Endothelial cell of umbilical vein (primary cell): ENCODE results near the gene CSNK1G3. TPM values are rescaled to one million over a fixed set of nuclear protein-coding genes. Genes with fewer than 3 reads are reported as not detected.

Source experiments
- BruUV-seq: library from RNA; stranded (reverse); fragments of 400-500 nt; replicated peaks from 2 replicates; lab custom pipeline; 2021; lab: Mats Ljungman, UMichigan
- CTCF ChIA-PET: fragments of 300-600, 350-600 bp; sonication (Branson Sonifier 250); formaldehyde crosslinking; loops from one replicate; lab custom pipeline; 2021; ENCODE audit warnings: antibody characterized with exemption, inconsistent platforms; lab: Charles Lee
- POLR2A ChIA-PET: fragments of 300-600, 350-600 bp; sonication (Branson Sonifier 250); formaldehyde crosslinking; loops from one replicate; lab custom pipeline; 2021; ENCODE audit warnings: antibody characterized with exemption, inconsistent platforms; lab: Charles Lee
- DNase-seq: peaks from one replicate; pipeline ENCODE4 v3.0.0-alpha.2; 2011; ENCODE audit warnings: low read depth, low spot score
- FAIRE-seq: peaks from 2 replicates; lab custom pipeline; 2011; peaks lifted over from hg19 to GRCh38; lab: Jason Lieb, UNC
- H2AFZ ChIP-seq: 2 replicates; pipeline ENCODE4 v1.6.0; 2012; ENCODE audit warnings: low read depth, low read length, control low read depth, inconsistent platforms
- H3K27ac ChIP-seq: 2 replicates; pipeline ENCODE4 v1.5.1; 2011; ENCODE audit warnings: low read depth, mild to moderate bottlenecking, control low read depth, low read length, moderate library complexity; ENCODE audit not compliant: insufficient read depth
- H3K27me3 ChIP-seq, 2 experiments: 2 replicates each; pipeline versions ENCODE4 v1.6.0 to v1.6.1; 2011; ENCODE audit warnings: low read length in 2 of 2, mixed read lengths in 1 of 2; ENCODE audit not compliant: control insufficient read depth in 2 of 2, insufficient read depth in 2 of 2
- H3K36me3 ChIP-seq, 2 experiments: 2 replicates in 1 of 2; 3 replicates in 1 of 2; pipeline ENCODE4 v1.5.1; 2011; ENCODE audit warnings: low read length in 2 of 2, mild to moderate bottlenecking in 1 of 2, moderate library complexity in 1 of 2; ENCODE audit not compliant: control insufficient read depth in 2 of 2, insufficient read depth in 2 of 2; ENCODE audit errors: extremely low read depth in 1 of 2
- H3K4me1 ChIP-seq: 3 replicates; pipeline ENCODE4 v1.5.1; 2011; ENCODE audit warnings: mild to moderate bottlenecking, low read length; ENCODE audit not compliant: control insufficient read depth, insufficient read depth; ENCODE audit errors: extremely low read depth
- H3K4me2 ChIP-seq: 2 replicates; pipeline ENCODE4 v1.6.1; 2011; ENCODE audit warnings: low read length, control low read depth, mixed read lengths; ENCODE audit not compliant: insufficient read depth
- H3K4me3 ChIP-seq, 3 experiments: fragments of 200-600 bp in 1 of 3; sonication (generic), shearing (Covaris generic) in 1 of 3; replicated peaks in 1 of 3; 2 replicates each; pipeline ENCODE4 v1.5.1; 2011 to 2016; ENCODE audit warnings: control low read depth in 3 of 3, low read length in 3 of 3, mild to moderate bottlenecking in 2 of 3, inconsistent platforms in 1 of 3, low read depth in 1 of 3, moderate library complexity in 1 of 3; ENCODE audit not compliant: insufficient read depth in 1 of 3
- H3K79me2 ChIP-seq: 2 replicates; pipeline ENCODE4 v1.6.0; 2012; ENCODE audit warnings: low read length, inconsistent platforms; ENCODE audit not compliant: control insufficient read depth, insufficient read depth
- H3K9ac ChIP-seq: replicated peaks from 2 replicates; pipeline ENCODE3; 2011; ENCODE audit warnings: low read length, control low read depth; ENCODE audit not compliant: insufficient read depth; ENCODE audit errors: extremely low read depth
- H3K9me1 ChIP-seq: replicated peaks from 3 replicates; pipeline ENCODE4 v1.6.0; 2011; ENCODE audit warnings: mild to moderate bottlenecking, low read length; ENCODE audit not compliant: control insufficient read depth, insufficient read depth; ENCODE audit errors: extremely low read depth
- H3K9me3 ChIP-seq: replicated peaks from 2 replicates; pipeline ENCODE4 v1.5.1; 2012; ENCODE audit warnings: low read length, inconsistent platforms; ENCODE audit not compliant: control insufficient read depth, insufficient read depth
- H4K20me1 ChIP-seq: replicated peaks from 2 replicates; pipeline ENCODE3; 2011; ENCODE audit warnings: mild to moderate bottlenecking, low read length; ENCODE audit not compliant: control insufficient read depth, insufficient read depth; ENCODE audit errors: extremely low read depth
- EZH2 ChIP-seq: IDR thresholded peaks from 2 replicates; pipeline ENCODE4 v1.6.1; 2012; ENCODE audit warnings: borderline replicate concordance, low read depth, mild to moderate bottlenecking, moderate library complexity, low read length, inconsistent platforms; ENCODE audit not compliant: severe bottlenecking
- FOS ChIP-seq: IDR thresholded peaks from 2 replicates; pipeline ENCODE4 v1.6.1; 2011; ENCODE audit warnings: mild to moderate bottlenecking, low read length, moderate library complexity, borderline replicate concordance; ENCODE audit not compliant: insufficient read depth
- GATA2 ChIP-seq: IDR thresholded peaks from 2 replicates; pipeline ENCODE4 v1.7.0; 2011; ENCODE audit warnings: low read depth, mild to moderate bottlenecking, moderate library complexity, mixed read lengths, low read length; ENCODE audit not compliant: insufficient read length, insufficient read depth
- JUN ChIP-seq: IDR thresholded peaks from 2 replicates; pipeline ENCODE4 v1.6.1; 2011; ENCODE audit warnings: borderline replicate concordance, low read depth; ENCODE audit not compliant: insufficient read length, insufficient read depth
- MYC ChIP-seq: IDR thresholded peaks from one replicate; pipeline ENCODE4 v1.6.1; 2011; ENCODE audit warnings: mild to moderate bottlenecking, low read depth, low read length
- POLR2A ChIP-seq: IDR thresholded peaks from 2 replicates; pipeline ENCODE4 v1.6.1; 2012; ENCODE audit warnings: low read depth, mild to moderate bottlenecking, control low read depth, low read length
- POLR2AphosphoS5 ChIP-seq: IDR thresholded peaks from 2 replicates; pipeline ENCODE4 v1.6.1; 2012; ENCODE audit warnings: low read depth, mild to moderate bottlenecking, control low read depth, low read length, moderate library complexity; ENCODE audit not compliant: insufficient read depth
- dilution Hi-C: fragments of 300-500 bp; cut with MboI; formaldehyde crosslinking; loops from one replicate; pipeline ENCODE4 v1.15.0; 2019; ENCODE audit warnings: low sequenced_read_pairs; ENCODE audit not compliant: extremely low pct_ligation_motif_present
- intact Hi-C: fragments of 100-400 bp; cut with micrococcal nuclease; formaldehyde crosslinking; loops from one replicate; pipeline ENCODE4 v1.10.0; 2022
- polyA plus RNA-seq, 4 experiments: library from polyadenylated mRNA; depleted of rRNA in 3 of 4; stranded (reverse) in 3 of 4; unstranded in 1 of 4; fragments of >200 nt; gene quantifications; 2 replicates each; pipeline versions ENCODE4 v1.2.1 to v1.2.3, GENCODE V29; 2011 to 2012; ENCODE audit warnings: missing spikeins in 1 of 4
- total RNA-seq: library from RNA; stranded (reverse); gene quantifications from 2 replicates; pipeline ENCODE4 v1.2.3, GENCODE V29; 2021
- TF ChIP-seq, protein P1 (sequence below), 2 donors: IDR thresholded peaks; 1 replicate in 1 of 2; 2 replicates in 1 of 2; pipeline ENCODE4 v1.5.1; 2011; ENCODE audit warnings: low read length in 2 of 2, mild to moderate bottlenecking in 2 of 2, moderate library complexity in 2 of 2, control low read depth in 1 of 2, inconsistent platforms in 1 of 2, low read depth in 1 of 2; ENCODE audit not compliant: insufficient read depth in 1 of 2; ENCODE audit errors: extremely low read depth in 1 of 2
- TF ChIP-seq, protein P2 (sequence below): IDR thresholded peaks from 2 replicates; pipeline ENCODE4 v1.6.1; 2011; ENCODE audit not compliant: insufficient read depth, insufficient read length

The CSNK1G3 gene
- total and polyA plus RNA-seq, 2 donors (not counting 3 experiments of a cell fraction or from before 2014, with no cell fraction given) = 10.4 to 35.9 TPM

DNA sequence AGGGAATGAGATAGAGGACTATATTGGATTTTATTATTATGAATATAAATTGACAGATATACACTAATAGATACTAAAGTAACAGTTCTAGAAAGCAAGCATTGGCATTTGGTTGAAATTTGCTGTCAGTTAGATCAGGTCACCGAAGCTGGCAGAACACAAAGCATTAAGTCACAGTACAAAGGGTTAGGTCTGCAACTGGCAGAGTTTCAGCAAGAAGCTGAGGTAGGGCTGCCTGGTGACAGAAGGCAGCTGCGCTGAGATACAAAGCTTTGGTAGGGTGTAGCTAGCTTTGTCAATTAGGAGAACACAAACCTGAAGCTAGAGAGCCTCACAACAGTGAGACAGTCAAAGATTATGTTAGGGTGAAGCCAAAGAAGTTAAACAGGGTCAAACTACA lies 6.3 kb upstream of the CSNK1G3 start:
- Histone ChIP-seq H3K9me1 (no peaks in the 10 kb centered on the region), H3K4me2 (no peak overlapping the region), H2AFZ (no peak overlapping the region), H3K27ac (no peak overlapping the region), H3K9me3 (no peaks in the 10 kb centered on the region), H3K27me3 (peaks cover 19 to 33% of the 10 kb centered on the region in 2 experiments), H3K9ac (no peak overlapping the region), H3K4me1 (no peaks in the 10 kb centered on the region), H3K79me2 (no peaks in the 10 kb centered on the region), H4K20me1 (no peaks in the 10 kb centered on the region), H3K4me3 (no peak overlapping the region), H3K36me3 (no peaks in the 10 kb centered on the region)
- FAIRE-seq = no peak
- dilution Hi-C loops = no loop called here
- intact Hi-C loops = no loop called here
- ChIA-PET POLR2A (no interaction called here), CTCF (interaction anchor here (0.8 to 1.4 kb wide), 2 partner anchors 25 to 82 kb away, joined by 3 to 4 read pairs; partner anchors contain the start of gene CEP120)
- TF ChIP-seq GATA2 (no peak), POLR2AphosphoS5 (no peak), JUN (no peak), EZH2 (no peak), MYC (no peak), FOS (no peak), POLR2A (no peak)
- TF ChIP-seq, protein P1, sequence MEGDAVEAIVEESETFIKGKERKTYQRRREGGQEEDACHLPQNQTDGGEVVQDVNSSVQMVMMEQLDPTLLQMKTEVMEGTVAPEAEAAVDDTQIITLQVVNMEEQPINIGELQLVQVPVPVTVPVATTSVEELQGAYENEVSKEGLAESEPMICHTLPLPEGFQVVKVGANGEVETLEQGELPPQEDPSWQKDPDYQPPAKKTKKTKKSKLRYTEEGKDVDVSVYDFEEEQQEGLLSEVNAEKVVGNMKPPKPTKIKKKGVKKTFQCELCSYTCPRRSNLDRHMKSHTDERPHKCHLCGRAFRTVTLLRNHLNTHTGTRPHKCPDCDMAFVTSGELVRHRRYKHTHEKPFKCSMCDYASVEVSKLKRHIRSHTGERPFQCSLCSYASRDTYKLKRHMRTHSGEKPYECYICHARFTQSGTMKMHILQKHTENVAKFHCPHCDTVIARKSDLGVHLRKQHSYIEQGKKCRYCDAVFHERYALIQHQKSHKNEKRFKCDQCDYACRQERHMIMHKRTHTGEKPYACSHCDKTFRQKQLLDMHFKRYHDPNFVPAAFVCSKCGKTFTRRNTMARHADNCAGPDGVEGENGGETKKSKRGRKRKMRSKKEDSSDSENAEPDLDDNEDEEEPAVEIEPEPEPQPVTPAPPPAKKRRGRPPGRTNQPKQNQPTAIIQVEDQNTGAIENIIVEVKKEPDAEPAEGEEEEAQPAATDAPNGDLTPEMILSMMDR (IDR thresholded peaks at IDR 0.05; ENCODE audit: extremely low read depth in 1 of 2, insufficient read depth in 1 of 2, low read depth in 1 of 2, low read length in 2 of 2) = no peak
- TF ChIP-seq, protein P2, sequence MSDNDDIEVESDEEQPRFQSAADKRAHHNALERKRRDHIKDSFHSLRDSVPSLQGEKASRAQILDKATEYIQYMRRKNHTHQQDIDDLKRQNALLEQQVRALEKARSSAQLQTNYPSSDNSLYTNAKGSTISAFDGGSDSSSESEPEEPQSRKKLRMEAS = no peak
- DNase-seq = no peak
- BruUV-seq = no TSS peak
